Keratinocyte (primary cell): ENCODE results near the gene MDN1.
"Not testable (repeated sequence)": the region's sequence is repeated elsewhere in the genome, so short reads cannot be mapped to it uniquely, and the experiment has no call there.

ENCODE experiments used
- EZH2 ChIP-seq: IDR thresholded peaks from one replicate; pipeline ENCODE4 v1.6.1; 2012; ENCODE audit warnings: inconsistent platforms, mild to moderate bottlenecking, low read length, moderate library complexity
- TF ChIP-seq, protein P1 (sequence below), 3 experiments: IDR thresholded peaks in 1 of 3; conservative IDR thresholded peaks in 1 of 3; optimal IDR thresholded peaks in 1 of 3; 2 replicates in 2 of 3; 3 replicates in 1 of 3; pipeline versions ENCODE3 to v1.5.1; 2011; ENCODE audit warnings: low read length in 3 of 3, mild to moderate bottlenecking in 3 of 3, moderate library complexity in 2 of 3, control low read depth in 1 of 3, inconsistent platforms in 1 of 3; ENCODE audit not compliant: insufficient read depth in 2 of 3; ENCODE audit errors: extremely low read depth in 1 of 3

DNA sequence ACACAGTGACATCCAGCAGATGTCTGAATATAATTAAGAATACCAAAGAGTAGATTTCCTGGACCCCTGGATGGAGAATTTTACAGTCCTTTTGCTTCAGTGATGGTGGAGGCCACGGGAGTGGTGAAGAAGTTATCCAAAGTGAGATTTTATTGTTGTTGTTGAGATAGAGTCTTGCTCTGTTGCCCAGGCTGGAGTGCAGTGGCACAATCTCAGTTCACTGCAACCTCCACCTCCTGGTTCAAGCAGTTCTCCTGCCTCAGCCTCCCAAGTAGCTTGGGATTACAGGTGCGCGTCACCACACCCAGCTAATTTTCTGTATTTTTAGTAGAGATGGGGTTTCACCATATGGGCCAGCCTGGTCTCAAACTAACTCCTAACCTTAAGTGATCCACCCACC is 178.0 kb downstream of the MDN1 start:
- TF ChIP-seq, protein P1, sequence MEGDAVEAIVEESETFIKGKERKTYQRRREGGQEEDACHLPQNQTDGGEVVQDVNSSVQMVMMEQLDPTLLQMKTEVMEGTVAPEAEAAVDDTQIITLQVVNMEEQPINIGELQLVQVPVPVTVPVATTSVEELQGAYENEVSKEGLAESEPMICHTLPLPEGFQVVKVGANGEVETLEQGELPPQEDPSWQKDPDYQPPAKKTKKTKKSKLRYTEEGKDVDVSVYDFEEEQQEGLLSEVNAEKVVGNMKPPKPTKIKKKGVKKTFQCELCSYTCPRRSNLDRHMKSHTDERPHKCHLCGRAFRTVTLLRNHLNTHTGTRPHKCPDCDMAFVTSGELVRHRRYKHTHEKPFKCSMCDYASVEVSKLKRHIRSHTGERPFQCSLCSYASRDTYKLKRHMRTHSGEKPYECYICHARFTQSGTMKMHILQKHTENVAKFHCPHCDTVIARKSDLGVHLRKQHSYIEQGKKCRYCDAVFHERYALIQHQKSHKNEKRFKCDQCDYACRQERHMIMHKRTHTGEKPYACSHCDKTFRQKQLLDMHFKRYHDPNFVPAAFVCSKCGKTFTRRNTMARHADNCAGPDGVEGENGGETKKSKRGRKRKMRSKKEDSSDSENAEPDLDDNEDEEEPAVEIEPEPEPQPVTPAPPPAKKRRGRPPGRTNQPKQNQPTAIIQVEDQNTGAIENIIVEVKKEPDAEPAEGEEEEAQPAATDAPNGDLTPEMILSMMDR (optimal IDR thresholded peaks at IDR 0.05 in 1 of 3, IDR thresholded peaks at IDR 0.05 in 1 of 3, conservative IDR thresholded peaks at IDR 0.05 in 1 of 3; ENCODE audit: extremely low read depth in 1 of 3, insufficient read depth in 2 of 3, low read length in 3 of 3) = not testable (repeated sequence)
- not testable (repeated sequence) for TF ChIP-seq EZH2
